Activated CD4-positive, alpha-beta memory T cell treated with anti-CD3 and anti-CD28 coated beads for 36 hours (primary cell): ENCODE data around the gene KNTC1. TPM values are rescaled to one million over a fixed set of nuclear protein-coding genes. Genes with fewer than 3 reads are reported as not detected.
"Not testable (repeated sequence)": the region's sequence is repeated elsewhere in the genome, so short reads cannot be mapped to it uniquely, and the experiment has no call there.

Experiments used
- CTCF ChIA-PET: fragments of 350-600 bp; sonication (Branson Sonifier 250); formaldehyde crosslinking; loops from one replicate; lab custom pipeline; 2021; ENCODE audit warnings: antibody characterized with exemption, inconsistent platforms; lab: Charles Lee
- POLR2A ChIA-PET: fragments of 350-600 bp; sonication (Branson Sonifier 250); formaldehyde crosslinking; loops from one replicate; lab custom pipeline; 2021; ENCODE audit warnings: antibody characterized with exemption; lab: Charles Lee
- DNase-seq: peaks from one replicate; pipeline ENCODE4 v3.0.0-alpha.2; 2020
- H3K27ac Mint-ChIP-seq: one replicate; pipeline ENCODE4 v1.8.0; 2021; ENCODE audit warnings: mixed read lengths
- H3K27me3 Mint-ChIP-seq: one replicate; pipeline ENCODE4 v1.8.0; 2021; ENCODE audit warnings: mixed read lengths
- H3K36me3 Mint-ChIP-seq: one replicate; pipeline ENCODE4 v1.8.0; 2021; ENCODE audit warnings: mixed read lengths
- H3K4me1 Mint-ChIP-seq: one replicate; pipeline ENCODE4 v1.8.0; 2021; ENCODE audit warnings: low read depth, mixed read lengths
- H3K4me3 Mint-ChIP-seq: one replicate; pipeline ENCODE4 v1.8.0; 2021; ENCODE audit warnings: mild to moderate bottlenecking, mixed read lengths
- H3K9me3 Mint-ChIP-seq: one replicate; pipeline ENCODE4 v1.8.0; 2021; ENCODE audit warnings: mixed read lengths
- intact Hi-C: fragments of 100-400 bp; cut with micrococcal nuclease; formaldehyde crosslinking; loops from one replicate; pipeline ENCODE4 v1.15.1; 2023
- total RNA-seq, 2 experiments: library from RNA; stranded (reverse); gene quantifications; one replicate each; pipeline ENCODE4 v1.2.3, GENCODE V29; 2021

Gene KNTC1
- total RNA-seq, 2 experiments from 2014 or later: 136 to 147 TPM

DNA sequence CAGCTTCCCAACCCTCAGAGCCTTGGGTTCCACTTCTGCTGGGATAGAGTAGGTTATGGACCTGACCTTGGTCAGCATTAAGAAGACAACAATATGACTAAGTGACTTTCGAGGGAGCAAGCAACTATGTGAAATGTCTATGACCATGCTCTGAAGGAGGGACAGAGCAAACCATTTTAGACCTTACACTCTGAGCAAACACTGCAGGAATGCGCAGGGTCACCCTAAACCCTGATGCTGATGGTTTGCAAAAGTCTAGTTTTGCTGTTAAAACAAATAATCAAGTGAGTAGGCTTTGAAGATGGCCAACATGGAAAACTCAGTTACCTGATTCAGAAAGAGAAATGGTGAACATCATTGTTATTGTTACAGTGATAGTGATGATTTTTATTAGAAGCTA lies 35.1 kb upstream of the KNTC1 start:
- H3K4me1 Mint-ChIP-seq: peaks cover 17% of the 10 kb centered on the region
- DNase-seq: no peak
- ChIA-PET CTCF (interaction anchor here (1.4 kb wide), 1 partner anchor 20 kb away, joined by 4 read pairs; no protein-coding TSS in a partner anchor), POLR2A (interaction anchor here (0.6 to 1.7 kb wide), 2 partner anchors 9 to 129 kb away, joined by 3 to 7 read pairs; partner anchors contain the start of gene ZCCHC8)
- H3K27ac Mint-ChIP-seq: no peak overlapping the region
- H3K36me3 Mint-ChIP-seq: peaks cover 39% of the 10 kb centered on the region
- no peak overlapping the region for H3K4me3 Mint-ChIP-seq
- no peaks in the 10 kb centered on the region for H3K9me3 Mint-ChIP-seq
- no peaks in the 10 kb centered on the region for H3K27me3 Mint-ChIP-seq
- intact Hi-C loops: no loop called here

DNA sequence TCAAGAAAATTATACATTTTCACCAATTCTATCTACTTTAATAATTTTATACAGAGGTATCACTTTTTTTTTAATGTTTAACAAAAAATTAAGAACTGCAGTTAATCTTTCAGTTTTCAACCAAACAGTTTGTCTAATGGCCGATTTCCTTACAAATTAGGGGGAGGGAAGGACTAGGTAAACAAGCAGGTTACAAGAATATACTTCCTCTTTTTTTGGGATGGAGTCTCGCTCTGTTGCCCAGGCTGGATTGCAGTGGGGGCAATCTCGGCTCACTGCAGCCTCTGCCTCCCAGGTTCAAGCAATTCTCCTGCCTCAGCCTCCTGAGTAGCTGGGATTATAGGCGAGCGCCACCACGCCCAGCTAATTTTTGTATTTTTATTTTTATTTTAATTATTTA lies 33.8 kb upstream of the KNTC1 start:
- peaks cover 21% of the 10 kb centered on the region for H3K4me1 Mint-ChIP-seq
- intact Hi-C loops, DNase-seq, H3K27me3 Mint-ChIP-seq, H3K9me3 Mint-ChIP-seq, POLR2A ChIA-PET, H3K4me3 Mint-ChIP-seq, H3K27ac Mint-ChIP-seq: not testable (repeated sequence)
- CTCF ChIA-PET: interaction anchor here (0.8 to 1.3 kb wide), 3 partner anchors 19 to 94 kb away, joined by 3 read pairs; no protein-coding TSS in a partner anchor
- peaks cover 35% of the 10 kb centered on the region for H3K36me3 Mint-ChIP-seq

DNA sequence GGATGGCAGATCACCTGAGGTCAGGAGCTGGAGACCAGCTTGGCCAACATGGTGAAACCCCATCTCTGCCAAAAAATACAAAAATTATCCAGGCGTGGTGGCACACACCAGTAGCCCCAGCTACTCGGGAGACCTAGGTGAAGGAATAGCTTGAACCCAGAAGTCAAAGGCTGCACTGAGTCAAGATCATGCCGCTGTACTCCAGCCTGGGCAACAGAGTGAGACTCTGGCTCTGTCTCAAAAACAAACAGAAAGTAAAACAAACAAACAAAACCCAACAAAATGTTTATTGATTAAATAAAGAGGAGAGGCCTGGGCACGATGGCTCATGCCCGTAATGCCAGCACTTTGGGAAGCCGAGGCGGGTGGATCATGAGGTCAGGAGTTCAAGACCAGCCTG lies 31.8 kb upstream of the KNTC1 start:
- H3K27me3 Mint-ChIP-seq: no peaks in the 10 kb centered on the region
- intact Hi-C loops: no loop called here
- no peak for DNase-seq
- peaks cover 27% of the 10 kb centered on the region for H3K4me1 Mint-ChIP-seq
- H3K27ac Mint-ChIP-seq: no peak overlapping the region
- no peaks in the 10 kb centered on the region for H3K9me3 Mint-ChIP-seq
- POLR2A ChIA-PET: interaction anchor here (0.5 to 14.9 kb wide), 3 partner anchors 14 to 145 kb away, joined by 3 to 215 read pairs (median 4); partner anchors contain the start of genes KNTC1 and RSRC2
- no peak overlapping the region for H3K4me3 Mint-ChIP-seq
- CTCF ChIA-PET: interaction anchor here (0.7 to 1.4 kb wide), 2 partner anchors 23 to 139 kb away, joined by 3 to 4 read pairs; no protein-coding TSS in a partner anchor
- H3K36me3 Mint-ChIP-seq: peaks cover 36% of the 10 kb centered on the region

DNA sequence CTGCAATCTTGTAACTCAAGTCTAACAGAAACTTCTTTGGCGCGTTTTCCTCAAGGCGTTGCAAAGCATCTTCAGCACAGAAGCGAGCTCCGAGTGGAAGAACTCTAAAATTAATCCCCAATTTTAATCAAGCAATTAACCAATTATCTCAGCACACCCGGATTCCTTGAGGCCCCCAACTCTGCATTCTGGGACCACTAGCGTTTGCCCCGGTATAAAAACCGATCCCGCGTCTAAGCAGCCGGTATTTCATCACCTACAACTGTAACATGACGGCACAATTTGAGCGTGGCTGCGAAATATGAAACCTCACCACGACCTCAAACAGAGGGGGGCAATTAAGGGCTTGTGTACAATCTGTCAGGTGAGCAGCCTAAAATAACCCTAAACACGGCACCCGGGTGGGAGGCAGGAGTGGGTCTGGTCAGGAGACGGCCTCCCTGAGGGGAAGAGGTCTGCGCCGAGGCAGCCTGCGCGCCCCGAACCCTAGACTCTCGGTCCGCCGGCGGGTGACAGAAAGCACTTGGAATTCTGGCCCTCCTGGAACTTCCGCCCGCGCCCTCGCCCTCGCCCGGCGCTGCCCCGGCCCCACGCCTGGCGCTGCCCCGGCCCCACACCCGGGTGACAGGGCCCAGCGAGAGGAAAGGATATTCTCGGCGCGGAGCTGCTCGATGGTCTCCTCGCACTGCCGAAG lies 26.9 kb upstream of the KNTC1 start:
- H3K4me1 Mint-ChIP-seq: peaks cover 33% of the 10 kb centered on the region

DNA sequence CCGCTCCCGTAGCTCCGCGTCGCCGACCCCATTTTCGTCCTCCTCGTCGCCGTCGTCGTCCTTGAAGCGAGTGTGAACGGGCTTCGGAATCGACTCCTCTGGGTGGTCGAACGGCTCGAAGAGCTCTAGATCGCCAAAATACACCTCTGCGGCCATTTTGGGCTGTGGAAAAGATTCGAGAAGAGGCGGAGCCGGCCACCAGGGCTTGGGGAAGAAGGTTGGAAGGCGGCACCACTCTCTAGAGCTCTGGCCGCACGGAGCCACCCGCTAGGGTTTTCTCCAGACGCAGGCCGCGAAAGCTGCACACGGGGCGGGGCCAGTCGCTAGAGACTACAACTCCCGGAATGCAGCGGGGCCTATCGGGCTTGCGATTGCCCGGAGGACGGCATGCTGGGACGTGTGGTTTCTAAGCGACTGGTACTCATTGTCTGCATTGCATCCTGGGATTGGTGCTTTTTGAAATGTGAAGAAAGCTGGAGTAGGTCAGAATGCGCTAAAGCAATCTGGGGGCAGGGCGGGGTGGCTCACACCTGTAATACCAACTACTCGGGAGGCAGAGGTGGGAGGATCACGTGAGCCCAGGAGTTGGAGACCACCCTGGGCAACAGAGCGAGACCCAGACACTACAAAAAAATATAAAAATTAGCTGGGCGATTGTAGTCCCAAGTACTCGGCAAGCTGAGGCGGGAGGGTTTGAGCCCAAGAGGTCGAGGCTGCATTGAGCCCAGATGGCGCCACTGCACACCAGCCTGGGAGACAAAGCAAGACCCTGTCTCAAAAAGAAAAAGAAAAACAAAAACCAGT lies 26.2 kb upstream of the KNTC1 start, which contains the start of gene ZCCHC8:
ZCCHC8 (minus strand) TSS at position 248 of the 804 bp plus-strand sequence; CDS start at position 156, 92 bp downstream.
- POLR2A ChIA-PET: interaction anchor here (0.6 to 14.9 kb wide), 21 partner anchors 8 to 699 kb away, joined by 3 to 215 read pairs (median 5); partner anchors contain the start of genes DENR, DIABLO, KNTC1 and RSRC2
- peak within 1 kb of the TSS; percentile 99 for H3K27ac Mint-ChIP-seq
- intact Hi-C loops: loop anchor here (1.0 to 2.0 kb wide), 7 partner anchors 26 to 275 kb away; partner anchors contain the start of genes DENR, DIABLO and KNTC1
- peaks cover 33% of the 10 kb centered on the region for H3K4me1 Mint-ChIP-seq
- no peaks in the 10 kb centered on the region for H3K9me3 Mint-ChIP-seq
- DNase-seq: peak; percentile 98
- H3K27me3 Mint-ChIP-seq: no peaks in the 10 kb centered on the region
- peak within 1 kb of the TSS; percentile 98 for H3K4me3 Mint-ChIP-seq
- CTCF ChIA-PET: interaction anchor here (0.6 to 5.5 kb wide), 10 partner anchors 10 to 254 kb away, joined by 3 to 55 read pairs (median 3); partner anchors contain the start of genes KNTC1 and RSRC2
- peaks cover 33% of the 10 kb centered on the region for H3K36me3 Mint-ChIP-seq

More for the DNA sequence above, 26.9 kb upstream of the KNTC1 start:
- intact Hi-C loops: loop anchor here (1.0 to 2.0 kb wide), 3 partner anchors 47 to 146 kb away; no protein-coding TSS in a partner anchor
- Mint-ChIP-seq H3K27me3 (no peaks in the 10 kb centered on the region), H3K4me3 (peak overlapping the region; percentile 98), H3K9me3 (no peaks in the 10 kb centered on the region), H3K27ac (peak overlapping the region; percentile 99), H3K36me3 (peaks cover 31% of the 10 kb centered on the region)
- POLR2A ChIA-PET: interaction anchor here (0.6 to 14.9 kb wide), 19 partner anchors 9 to 339 kb away, joined by 3 to 215 read pairs (median 5); partner anchors contain the start of genes DENR, DIABLO, KNTC1 and RSRC2
- CTCF ChIA-PET: interaction anchor here (0.6 to 5.5 kb wide), 9 partner anchors 10 to 1140 kb away, joined by 3 to 55 read pairs (median 3); partner anchors contain the start of genes KNTC1 and RSRC2
- peak; percentile 55 for DNase-seq

DNA sequence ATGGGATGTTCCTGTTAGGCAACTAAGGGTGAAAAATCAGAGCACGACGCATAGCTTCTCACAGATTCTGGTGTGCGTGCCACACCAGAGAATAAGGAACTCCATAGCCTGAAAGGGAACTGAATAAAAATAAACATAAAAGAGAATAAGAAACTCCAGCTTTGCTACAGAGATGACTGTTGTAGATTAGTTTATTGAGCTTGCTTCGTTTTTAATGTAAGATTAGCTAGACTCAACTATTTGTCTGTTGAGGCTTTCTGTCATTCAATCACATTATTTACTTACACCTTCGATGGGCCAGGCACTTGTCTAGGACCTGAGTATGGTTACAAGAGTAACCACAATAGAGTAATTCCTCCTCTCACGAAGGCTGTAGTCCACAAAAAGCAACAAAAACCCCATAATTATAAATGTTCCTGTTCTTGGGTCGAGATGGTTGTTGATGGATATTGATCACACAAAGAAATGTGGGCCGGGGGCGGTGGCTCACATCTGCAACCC lies 25.5 kb upstream of the KNTC1 start:
- DNase-seq: no peak
- intact Hi-C loops: loop anchor here (1.0 to 2.0 kb wide), 6 partner anchors 26 to 275 kb away; partner anchors contain the start of genes DENR, DIABLO and KNTC1
- H3K4me1 Mint-ChIP-seq: peaks cover 32% of the 10 kb centered on the region
- H3K9me3 Mint-ChIP-seq: no peaks in the 10 kb centered on the region
- POLR2A ChIA-PET: interaction anchor here (0.6 to 14.9 kb wide), 15 partner anchors 8 to 700 kb away, joined by 3 to 215 read pairs (median 6); partner anchors contain the start of genes DENR, DIABLO, KNTC1 and RSRC2
- CTCF ChIA-PET: interaction anchor here (0.9 to 5.5 kb wide), 5 partner anchors 9 to 165 kb away, joined by 3 to 55 read pairs (median 7); partner anchors contain the start of genes KNTC1 and RSRC2
- no peaks in the 10 kb centered on the region for H3K27me3 Mint-ChIP-seq
- peak overlapping the region; percentile 98 for H3K4me3 Mint-ChIP-seq
- peak overlapping the region; percentile 99 for H3K27ac Mint-ChIP-seq
- H3K36me3 Mint-ChIP-seq: peaks cover 39% of the 10 kb centered on the region

DNA sequence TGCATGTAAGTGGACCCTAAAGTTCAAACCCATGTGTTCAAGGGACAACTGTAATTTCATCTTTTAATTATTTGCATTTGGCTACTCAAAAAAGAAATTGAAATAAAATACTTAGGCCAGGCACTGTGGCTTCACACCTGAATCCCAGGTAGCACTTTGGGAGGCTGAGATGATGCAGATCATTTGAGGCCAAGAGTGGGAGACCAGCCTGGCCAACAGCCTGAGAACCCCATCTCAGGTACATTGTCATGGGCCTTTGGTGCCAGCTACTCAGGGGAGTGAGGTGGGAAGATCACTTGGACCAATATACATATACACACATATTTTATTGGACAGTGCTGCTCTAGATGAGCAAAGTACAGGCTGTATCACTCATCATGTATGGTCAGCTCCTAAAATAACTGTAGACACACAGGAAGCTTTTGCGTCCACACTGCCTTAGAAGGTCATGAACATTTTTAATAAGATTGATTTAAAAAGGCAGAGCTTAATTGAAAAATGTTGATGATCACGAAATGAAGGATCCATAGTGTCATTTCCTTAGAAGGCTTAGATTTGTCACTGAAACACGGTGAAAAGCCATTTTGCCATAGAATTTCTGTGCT lies 23.8 kb upstream of the KNTC1 start:
- no peak for DNase-seq
- peaks cover 47% of the 10 kb centered on the region for H3K36me3 Mint-ChIP-seq
- H3K27ac Mint-ChIP-seq: peak overlapping the region; percentile 51
- intact Hi-C loops: no loop called here
- CTCF ChIA-PET: no interaction called here
- POLR2A ChIA-PET: interaction anchor here (0.6 to 14.9 kb wide), 3 partner anchors 19 to 92 kb away, joined by 3 to 215 read pairs (median 4); partner anchors contain the start of genes KNTC1 and RSRC2
- no peaks in the 10 kb centered on the region for H3K27me3 Mint-ChIP-seq
- H3K4me3 Mint-ChIP-seq: no peak overlapping the region
- H3K9me3 Mint-ChIP-seq: no peaks in the 10 kb centered on the region
- H3K4me1 Mint-ChIP-seq: peaks cover 25% of the 10 kb centered on the region

DNA sequence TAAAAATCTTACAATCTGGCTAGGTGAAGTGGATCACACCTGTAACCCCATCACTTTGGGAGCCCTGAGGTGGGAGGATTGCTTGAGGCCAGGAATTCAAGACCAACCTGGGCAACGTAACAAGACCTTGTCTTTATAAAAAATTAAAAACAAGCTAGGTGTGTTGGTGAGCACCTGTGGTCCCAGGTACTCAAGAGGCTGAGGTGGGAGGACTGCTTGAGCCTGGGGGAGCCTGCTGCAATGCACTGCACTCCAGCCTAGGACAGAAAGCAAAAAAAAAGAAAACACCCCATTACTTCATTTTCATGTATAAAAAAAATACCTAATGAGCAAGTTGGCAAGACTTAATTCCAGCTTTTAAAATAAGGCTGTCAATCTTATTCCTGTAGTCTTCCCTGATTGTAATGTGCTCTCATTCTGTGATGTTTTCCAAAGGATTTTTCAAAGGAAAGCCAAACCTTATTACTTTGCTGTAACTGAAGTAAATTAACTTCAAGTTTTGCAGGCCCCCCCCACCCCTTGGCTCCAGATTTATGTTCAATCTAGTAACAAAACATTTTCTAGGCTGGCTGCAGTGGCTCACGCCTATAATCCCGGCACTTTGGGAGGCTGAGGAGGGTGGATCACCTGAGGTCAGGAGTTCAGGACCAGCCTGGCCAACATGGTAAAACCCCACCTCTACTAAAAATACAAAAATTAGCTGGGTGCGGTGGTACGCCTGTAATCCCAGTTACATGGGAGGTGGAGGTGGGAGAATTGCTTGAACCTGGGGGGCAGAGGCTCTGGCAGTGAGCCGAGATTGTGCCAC lies 23.1 kb upstream of the KNTC1 start:
- ChIA-PET CTCF (no interaction called here), POLR2A (interaction anchor here (0.6 to 14.9 kb wide), 3 partner anchors 19 to 124 kb away, joined by 3 to 215 read pairs (median 4); partner anchors contain the start of genes KNTC1 and RSRC2)
- H3K27ac Mint-ChIP-seq: peak overlapping the region; percentile 51
- no peaks in the 10 kb centered on the region for H3K9me3 Mint-ChIP-seq
- no peaks in the 10 kb centered on the region for H3K27me3 Mint-ChIP-seq
- H3K4me1 Mint-ChIP-seq: peaks cover 19% of the 10 kb centered on the region
- H3K4me3 Mint-ChIP-seq: no peak overlapping the region
- DNase-seq: no peak
- intact Hi-C loops: no loop called here
- peaks cover 46% of the 10 kb centered on the region for H3K36me3 Mint-ChIP-seq

DNA sequence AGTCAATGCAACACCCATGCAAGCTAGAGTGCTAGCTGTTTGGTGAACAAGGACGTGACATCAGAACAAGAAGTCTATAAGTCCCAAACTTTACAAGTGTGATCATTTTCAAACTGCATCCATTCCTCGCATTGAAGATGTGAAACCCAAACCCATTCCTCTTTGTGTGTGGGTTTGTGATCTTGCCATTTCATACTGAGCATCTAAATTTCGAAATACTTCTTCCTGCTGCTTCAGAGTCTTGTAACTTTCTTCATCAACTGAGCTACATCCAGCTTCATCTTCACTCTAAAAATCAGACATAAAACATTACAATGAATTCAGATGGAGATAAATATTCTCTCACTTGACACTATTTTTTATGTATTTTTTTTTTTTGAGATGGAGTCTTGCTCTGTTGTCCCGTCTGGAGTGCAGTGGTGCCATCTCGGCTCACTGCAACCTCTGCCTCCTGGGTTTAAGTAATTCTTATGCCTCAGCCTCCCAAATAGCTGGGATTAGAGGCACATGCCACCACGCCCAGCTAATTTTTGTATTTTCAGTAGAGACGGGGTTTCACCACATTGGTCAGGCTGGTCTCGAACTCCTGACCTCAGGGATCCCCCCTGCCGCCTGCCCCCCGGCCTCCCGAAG lies 21.5 kb upstream of the KNTC1 start:
- ChIA-PET CTCF (no interaction called here), POLR2A (interaction anchor here (0.6 to 14.9 kb wide), 3 partner anchors 18 to 255 kb away, joined by 3 to 215 read pairs (median 3); partner anchors contain the start of genes KNTC1 and RSRC2)
- H3K4me1 Mint-ChIP-seq: peaks cover 16% of the 10 kb centered on the region
- H3K4me3 Mint-ChIP-seq: no peak overlapping the region
- no peaks in the 10 kb centered on the region for H3K9me3 Mint-ChIP-seq
- H3K36me3 Mint-ChIP-seq: peaks cover 53% of the 10 kb centered on the region
- intact Hi-C loops: no loop called here
- DNase-seq: no peak
- H3K27ac Mint-ChIP-seq: no peak overlapping the region
- H3K27me3 Mint-ChIP-seq: no peaks in the 10 kb centered on the region
